Measurements from ENCODE around the gene SLC6A11.

DNA sequence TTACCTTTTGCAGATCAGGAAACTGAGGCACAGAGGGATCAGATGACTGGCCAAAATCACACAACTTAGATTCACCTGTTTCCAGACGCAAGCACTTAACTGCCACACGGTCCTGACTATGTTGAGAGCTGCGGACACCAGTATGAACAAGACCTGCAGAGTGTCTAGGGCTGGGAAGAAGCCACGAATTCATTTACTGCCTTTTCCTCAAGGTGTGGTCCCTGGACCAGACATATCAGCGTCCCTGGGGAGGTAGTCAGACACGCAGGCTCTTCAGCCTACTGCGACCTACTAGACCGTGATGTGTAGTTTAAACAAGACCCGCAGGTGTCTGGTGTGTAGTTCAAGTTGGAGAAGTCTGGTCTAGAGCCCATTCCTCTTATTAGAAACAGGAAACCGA, 541 bp upstream of the SLC6A11 start:
- TF ChIP-seq, protein P1, sequence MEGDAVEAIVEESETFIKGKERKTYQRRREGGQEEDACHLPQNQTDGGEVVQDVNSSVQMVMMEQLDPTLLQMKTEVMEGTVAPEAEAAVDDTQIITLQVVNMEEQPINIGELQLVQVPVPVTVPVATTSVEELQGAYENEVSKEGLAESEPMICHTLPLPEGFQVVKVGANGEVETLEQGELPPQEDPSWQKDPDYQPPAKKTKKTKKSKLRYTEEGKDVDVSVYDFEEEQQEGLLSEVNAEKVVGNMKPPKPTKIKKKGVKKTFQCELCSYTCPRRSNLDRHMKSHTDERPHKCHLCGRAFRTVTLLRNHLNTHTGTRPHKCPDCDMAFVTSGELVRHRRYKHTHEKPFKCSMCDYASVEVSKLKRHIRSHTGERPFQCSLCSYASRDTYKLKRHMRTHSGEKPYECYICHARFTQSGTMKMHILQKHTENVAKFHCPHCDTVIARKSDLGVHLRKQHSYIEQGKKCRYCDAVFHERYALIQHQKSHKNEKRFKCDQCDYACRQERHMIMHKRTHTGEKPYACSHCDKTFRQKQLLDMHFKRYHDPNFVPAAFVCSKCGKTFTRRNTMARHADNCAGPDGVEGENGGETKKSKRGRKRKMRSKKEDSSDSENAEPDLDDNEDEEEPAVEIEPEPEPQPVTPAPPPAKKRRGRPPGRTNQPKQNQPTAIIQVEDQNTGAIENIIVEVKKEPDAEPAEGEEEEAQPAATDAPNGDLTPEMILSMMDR (IDR thresholded peaks at IDR 0.05; ENCODE audit: extremely low read depth in 1 of 2, insufficient read depth in 1 of 2, low read depth in 1 of 2, low read length in 2 of 2): no peak
- TF ChIP-seq POLR2A (IDR thresholded peaks at IDR 0.05; ENCODE audit: low read depth, low read length): no peak
- TF ChIP-seq JUN (IDR thresholded peaks at IDR 0.05; ENCODE audit: borderline replicate concordance, insufficient read depth, insufficient read length, low read depth): no peak
